ENCODE results near the gene DSE. TPM values are rescaled to one million over a fixed set of nuclear protein-coding genes. Genes with fewer than 3 reads are reported as not detected.

The DSE gene
- total and polyA plus RNA-seq, 2 donors (not counting 1 experiment from before 2014, with no cell fraction given): 8.3 to 8.6 TPM

DNA sequence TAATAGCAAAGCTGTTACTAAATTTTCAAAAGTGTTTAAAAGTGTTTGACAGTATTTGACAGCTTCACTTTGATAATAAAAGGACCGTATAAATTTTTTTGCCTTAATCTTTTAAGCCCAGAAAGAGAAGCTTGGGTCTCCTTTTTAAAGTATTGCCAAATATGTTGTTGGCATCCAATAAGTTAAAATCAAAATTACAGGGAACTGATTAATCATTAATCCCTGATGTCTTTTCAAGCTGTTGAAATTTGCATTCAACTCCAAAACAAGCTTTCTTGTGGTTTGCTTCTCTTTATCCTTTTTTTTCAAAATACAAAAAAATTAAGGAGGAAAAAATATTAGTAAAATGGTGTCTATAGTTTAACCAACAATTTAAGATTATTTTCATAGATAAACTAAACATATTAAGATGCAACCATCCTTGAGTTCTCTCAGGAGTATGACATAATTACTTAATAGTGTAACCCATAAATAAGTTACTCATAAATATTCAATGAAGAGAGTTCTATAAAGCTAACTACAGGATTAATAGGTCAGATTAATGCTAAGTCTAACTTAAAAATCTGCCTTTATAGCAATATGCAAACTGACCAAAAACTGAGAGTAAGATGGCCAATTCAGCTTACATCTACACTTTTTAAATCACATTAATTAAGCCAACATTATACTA, 63.4 kb downstream of the DSE start:
- Histone ChIP-seq H3K27ac (ENCODE audit: low read length in 2 of 2) (no peak overlapping the region), H3K4me1 (ENCODE audit: control insufficient read depth in 2 of 2, insufficient read depth in 2 of 2, low read length in 2 of 2) (peaks cover 0 to 8% of the 10 kb centered on the region in 2 donors), H3K4me2 (replicated peaks; ENCODE audit: low read depth, low read length, poor library complexity, severe bottlenecking) (no peak overlapping the region), H3K9ac (ENCODE audit: low read length) (no peak overlapping the region), H3K27me3 (replicated peaks in 1 of 4; ENCODE audit: control extremely low read depth in 1 of 4, control insufficient read depth in 3 of 4, insufficient read depth in 4 of 4, low read length in 3 of 4) (no peaks in the 10 kb centered on the region), H3K36me3 (replicated peaks in 1 of 2; ENCODE audit: control extremely low read depth in 1 of 2, control insufficient read depth in 1 of 2, extremely low read depth in 1 of 2, insufficient read depth in 2 of 2, low read length in 1 of 2) (peaks cover 0 to 24% of the 10 kb centered on the region in 2 experiments), H3K4me3 (ENCODE audit: control extremely low read depth in 1 of 5, extremely low read depth in 1 of 5, insufficient read depth in 1 of 5, low read depth in 2 of 5, low read length in 4 of 5) (no peak overlapping the region), H4K20me1 (ENCODE audit: control insufficient read depth, insufficient read depth, low read length, poor library complexity, severe bottlenecking) (no peaks in the 10 kb centered on the region), H3K79me2 (ENCODE audit: control insufficient read depth, insufficient read depth, low read length) (no peaks in the 10 kb centered on the region), H2AFZ (ENCODE audit: insufficient read depth, low read depth, low read length, poor library complexity, severe bottlenecking) (no peak overlapping the region), H3K9me3 (ENCODE audit: control extremely low read depth in 1 of 3, control insufficient read depth in 2 of 3, insufficient read depth in 1 of 3, low read length in 2 of 3) (no peaks in the 10 kb centered on the region)
- Mint-ChIP-seq H3K4me3 (no peak overlapping the region), H3K27ac (no peak overlapping the region), H3K27me3 (no peaks in the 10 kb centered on the region), H3K9me3 (ENCODE audit: insufficient read depth) (no peaks in the 10 kb centered on the region), H3K4me1 (peaks cover 5% of the 10 kb centered on the region)
- ChIA-PET CTCF (interaction anchor here (0.7 to 2.6 kb wide), 7 partner anchors 8 to 165 kb away, joined by 3 to 6 read pairs (median 3); no protein-coding TSS in a partner anchor), POLR2A (no interaction called here)
- DNase-seq (no peak), ATAC-seq (ENCODE audit: low read depth) (no peak)
- WGBS (ENCODE audit: insufficient coverage): no CpG with 5 or more reads among the region's 1 CpG
- intact Hi-C loops (cut with micrococcal nuclease): no loop called here
- TF ChIP-seq, protein P1, sequence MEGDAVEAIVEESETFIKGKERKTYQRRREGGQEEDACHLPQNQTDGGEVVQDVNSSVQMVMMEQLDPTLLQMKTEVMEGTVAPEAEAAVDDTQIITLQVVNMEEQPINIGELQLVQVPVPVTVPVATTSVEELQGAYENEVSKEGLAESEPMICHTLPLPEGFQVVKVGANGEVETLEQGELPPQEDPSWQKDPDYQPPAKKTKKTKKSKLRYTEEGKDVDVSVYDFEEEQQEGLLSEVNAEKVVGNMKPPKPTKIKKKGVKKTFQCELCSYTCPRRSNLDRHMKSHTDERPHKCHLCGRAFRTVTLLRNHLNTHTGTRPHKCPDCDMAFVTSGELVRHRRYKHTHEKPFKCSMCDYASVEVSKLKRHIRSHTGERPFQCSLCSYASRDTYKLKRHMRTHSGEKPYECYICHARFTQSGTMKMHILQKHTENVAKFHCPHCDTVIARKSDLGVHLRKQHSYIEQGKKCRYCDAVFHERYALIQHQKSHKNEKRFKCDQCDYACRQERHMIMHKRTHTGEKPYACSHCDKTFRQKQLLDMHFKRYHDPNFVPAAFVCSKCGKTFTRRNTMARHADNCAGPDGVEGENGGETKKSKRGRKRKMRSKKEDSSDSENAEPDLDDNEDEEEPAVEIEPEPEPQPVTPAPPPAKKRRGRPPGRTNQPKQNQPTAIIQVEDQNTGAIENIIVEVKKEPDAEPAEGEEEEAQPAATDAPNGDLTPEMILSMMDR (IDR thresholded peaks at IDR 0.05): no peak
- no peak for TF ChIP-seq EZH2 (IDR thresholded peaks at IDR 0.05; ENCODE audit: borderline replicate concordance, insufficient read depth, low read depth, low read length, poor library complexity, severe bottlenecking)

DNA sequence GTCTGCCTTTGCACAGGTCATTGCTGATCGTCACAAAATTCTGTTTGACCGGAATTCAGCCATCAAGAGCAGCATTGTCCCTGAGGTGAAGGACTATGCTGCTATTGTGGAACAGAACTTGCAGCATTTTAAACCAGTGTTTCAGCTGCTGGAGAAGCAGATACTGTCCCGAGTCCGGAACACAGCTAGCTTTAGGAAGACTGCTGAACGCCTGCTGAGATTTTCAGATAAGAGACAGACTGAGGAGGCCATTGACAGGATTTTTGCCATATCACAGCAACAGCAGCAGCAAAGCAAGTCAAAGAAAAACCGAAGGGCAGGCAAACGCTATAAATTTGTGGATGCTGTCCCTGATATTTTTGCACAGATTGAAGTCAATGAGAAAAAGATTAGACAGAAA, 65.8 kb downstream of the DSE start:
- intact Hi-C loops (cut with micrococcal nuclease): no loop called here
- Mint-ChIP-seq H3K4me3 (no peak overlapping the region), H3K27ac (no peak overlapping the region), H3K9me3 (ENCODE audit: insufficient read depth) (no peaks in the 10 kb centered on the region), H3K4me1 (peaks cover 8% of the 10 kb centered on the region), H3K27me3 (no peaks in the 10 kb centered on the region)
- H3K27me3 ChIP-seq (replicated peaks in 1 of 4; ENCODE audit: control extremely low read depth in 1 of 4, control insufficient read depth in 3 of 4, insufficient read depth in 4 of 4, low read length in 3 of 4): no peaks in the 10 kb centered on the region
- no peak overlapping the region for H2AFZ ChIP-seq (ENCODE audit: insufficient read depth, low read depth, low read length, poor library complexity, severe bottlenecking)
- CTCF ChIA-PET: interaction anchor here (0.7 to 2.6 kb wide), 5 partner anchors 8 to 149 kb away, joined by 3 to 6 read pairs (median 3); no protein-coding TSS in a partner anchor
- H3K27ac ChIP-seq (ENCODE audit: low read length in 2 of 2): no peak overlapping the region
- no peaks in the 10 kb centered on the region for H3K9me3 ChIP-seq (ENCODE audit: control extremely low read depth in 1 of 3, control insufficient read depth in 2 of 3, insufficient read depth in 1 of 3, low read length in 2 of 3)
- no peak overlapping the region for H3K4me3 ChIP-seq (ENCODE audit: control extremely low read depth in 1 of 5, extremely low read depth in 1 of 5, insufficient read depth in 1 of 5, low read depth in 2 of 5, low read length in 4 of 5)
- H3K36me3 ChIP-seq (replicated peaks in 1 of 2; ENCODE audit: control extremely low read depth in 1 of 2, control insufficient read depth in 1 of 2, extremely low read depth in 1 of 2, insufficient read depth in 2 of 2, low read length in 1 of 2): peaks cover 0 to 16% of the 10 kb centered on the region in 2 experiments
- no peaks in the 10 kb centered on the region for H3K79me2 ChIP-seq (ENCODE audit: control insufficient read depth, insufficient read depth, low read length)
- POLR2A ChIA-PET: no interaction called here
- ATAC-seq (ENCODE audit: low read depth) (no peak), DNase-seq (no peak)
- no peak overlapping the region for H3K4me2 ChIP-seq (replicated peaks; ENCODE audit: low read depth, low read length, poor library complexity, severe bottlenecking)
- H3K4me1 ChIP-seq (ENCODE audit: control insufficient read depth in 2 of 2, insufficient read depth in 2 of 2, low read length in 2 of 2): peaks cover 0 to 8% of the 10 kb centered on the region in 2 donors
- H4K20me1 ChIP-seq (ENCODE audit: control insufficient read depth, insufficient read depth, low read length, poor library complexity, severe bottlenecking): no peaks in the 10 kb centered on the region
- no peak for TF ChIP-seq EZH2 (IDR thresholded peaks at IDR 0.05; ENCODE audit: borderline replicate concordance, insufficient read depth, low read depth, low read length, poor library complexity, severe bottlenecking)
- TF ChIP-seq, protein P1 (IDR thresholded peaks at IDR 0.05): no peak
- H3K9ac ChIP-seq (ENCODE audit: low read length): no peak overlapping the region
- WGBS (ENCODE audit: insufficient coverage): 98% methylated on average over 7 of the region's 7 CpGs
